G401.6 (cell line): ENCODE data around the gene RPL37.
"Not testable (repeated sequence)": the region's sequence is repeated elsewhere in the genome, so short reads cannot be mapped to it uniquely, and the experiment has no call there.

Source experiments
- FAIRE-seq: peaks from 2 replicates; lab custom pipeline; 2012; peaks lifted over from hg19 to GRCh38; lab: Jason Lieb, UNC

Gene RPL37

GRCh38 chr5:40834849-40835787 is at the start of gene RPL37:
RPL37 (minus strand) TSS chr5:40835222; CDS start chr5:40835185, 37 bp downstream.
- FAIRE-seq, result peak; percentile 83

GRCh38 chr5:40883051-40883450 is 48.0 kb upstream of the RPL37 start:
- FAIRE-seq, result not testable (repeated sequence)

GRCh38 chr5:40882291-40882690 is 47.3 kb upstream of the RPL37 start:
- no peak for FAIRE-seq

- peak; percentile 96 for FAIRE-seq
These were observed 44.3 kb upstream of the RPL37 start for GRCh38 chr5:40879163-40879942.

- no peak for FAIRE-seq
These were observed 42.5 kb upstream of the RPL37 start for GRCh38 chr5:40877371-40877988.

- FAIRE-seq, result no peak
These were observed 40.9 kb upstream of the RPL37 start for GRCh38 chr5:40875958-40876357.

DNA sequence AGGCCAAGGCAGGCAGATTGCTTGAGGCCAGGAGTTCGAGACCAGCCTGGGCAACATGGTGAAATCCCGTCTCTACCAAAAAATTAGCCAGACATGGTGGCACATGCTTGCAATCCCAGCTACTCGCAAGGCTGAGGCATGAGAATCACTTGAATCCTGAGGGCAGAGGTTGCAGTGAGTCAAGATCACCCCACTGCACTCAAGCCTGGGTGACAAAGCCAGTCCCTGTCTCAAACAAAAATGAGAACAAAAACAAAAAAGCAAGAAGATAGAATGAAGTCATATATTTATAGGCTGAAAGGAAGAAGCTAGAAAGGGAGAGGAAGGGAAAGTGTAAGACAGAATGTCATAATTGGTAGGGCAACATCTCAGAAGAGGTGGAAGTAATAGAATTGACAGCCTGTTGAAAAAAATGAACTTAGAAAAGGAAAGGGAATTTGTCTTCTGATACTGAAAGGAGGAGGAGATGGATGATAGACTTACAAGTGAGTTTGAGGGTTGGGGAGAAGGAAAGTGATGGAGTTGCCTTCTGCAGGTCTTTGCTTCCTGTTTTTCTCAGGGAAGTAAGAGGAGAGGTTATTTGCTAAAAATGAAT is 38.4 kb upstream of the RPL37 start:
- no peak for FAIRE-seq

GRCh38 chr5:40872253-40872652 is 37.2 kb upstream of the RPL37 start:
- not testable (repeated sequence) for FAIRE-seq

DNA sequence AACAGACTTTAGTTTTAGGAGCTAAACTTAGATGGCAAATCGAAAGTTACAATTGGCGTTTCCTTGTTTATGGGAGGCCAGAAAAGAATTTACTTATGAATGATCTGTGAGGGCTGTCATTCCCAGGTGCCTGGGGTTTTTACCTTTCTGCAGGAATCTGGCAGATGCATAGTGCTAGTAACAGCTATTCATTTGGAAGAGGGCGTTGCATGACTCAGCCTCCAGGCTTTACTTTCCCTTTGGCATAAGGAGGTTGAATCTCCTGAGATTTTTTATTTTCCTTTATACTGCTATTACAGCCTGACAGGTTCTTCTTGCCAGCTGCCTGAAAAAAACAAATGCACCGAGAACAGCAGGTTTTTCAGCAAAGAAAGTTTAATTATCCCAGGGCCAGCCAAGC is 36.2 kb upstream of the RPL37 start:
- no peak for FAIRE-seq

DNA sequence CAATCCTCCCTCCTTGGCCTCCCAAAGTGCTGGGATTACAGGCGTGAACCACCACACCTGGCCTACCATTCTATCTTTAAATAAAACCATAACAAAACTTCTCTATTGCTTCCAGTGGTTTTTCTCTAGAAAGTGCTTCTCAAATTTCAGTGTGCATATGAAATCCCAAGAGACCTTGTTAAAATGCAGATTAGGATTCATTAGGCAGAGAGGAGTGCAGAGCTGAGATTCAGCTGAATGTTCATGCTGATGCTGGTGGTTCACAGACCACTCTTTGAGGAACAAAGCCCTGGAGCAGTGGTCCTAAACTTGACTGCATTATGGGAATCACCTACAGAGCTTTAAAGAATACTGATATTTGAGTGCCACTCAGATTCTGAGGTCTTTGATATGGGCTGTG is 34.4 kb upstream of the RPL37 start:
- FAIRE-seq, result no peak

DNA sequence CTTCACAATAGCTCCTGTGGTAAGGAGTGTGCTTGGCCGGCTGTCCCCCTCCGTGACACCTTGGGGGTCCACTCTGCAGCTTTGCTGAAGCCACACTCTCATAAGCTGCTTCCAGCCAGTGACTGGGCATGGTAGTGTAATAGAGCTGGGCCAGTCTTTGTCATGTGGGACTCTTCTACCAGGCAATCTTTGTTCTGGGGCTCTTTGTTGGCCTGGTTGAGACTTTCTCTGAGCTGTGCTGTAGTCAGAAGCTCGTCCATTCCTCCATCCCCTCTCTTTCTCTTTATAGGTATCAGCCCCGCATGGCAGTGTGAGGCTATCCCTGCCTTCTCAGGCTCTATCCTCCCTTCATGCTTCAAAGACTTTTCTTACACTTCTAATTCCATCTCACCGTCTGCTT is 31.8 kb upstream of the RPL37 start:
- FAIRE-seq, result no peak

DNA sequence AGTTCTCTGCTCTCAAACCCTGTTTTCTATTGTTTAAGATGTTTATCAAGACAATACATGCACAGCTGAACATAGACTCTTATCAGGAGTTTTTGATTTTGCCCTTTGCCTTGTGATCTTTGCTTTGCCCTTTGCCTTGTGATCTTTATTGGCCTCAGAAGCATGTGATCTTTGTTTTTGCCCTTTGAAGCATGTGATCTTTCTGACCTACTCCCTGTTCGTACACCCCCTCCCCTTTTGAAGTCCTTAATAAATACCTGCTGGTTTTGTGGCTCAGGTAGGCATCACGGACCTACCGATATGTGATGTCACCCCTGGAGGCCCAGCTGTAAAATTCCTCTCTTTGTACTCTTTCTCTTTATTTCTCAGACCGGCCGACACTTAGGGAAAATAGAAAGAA is 30.0 kb upstream of the RPL37 start:
- not testable (repeated sequence) for FAIRE-seq

DNA sequence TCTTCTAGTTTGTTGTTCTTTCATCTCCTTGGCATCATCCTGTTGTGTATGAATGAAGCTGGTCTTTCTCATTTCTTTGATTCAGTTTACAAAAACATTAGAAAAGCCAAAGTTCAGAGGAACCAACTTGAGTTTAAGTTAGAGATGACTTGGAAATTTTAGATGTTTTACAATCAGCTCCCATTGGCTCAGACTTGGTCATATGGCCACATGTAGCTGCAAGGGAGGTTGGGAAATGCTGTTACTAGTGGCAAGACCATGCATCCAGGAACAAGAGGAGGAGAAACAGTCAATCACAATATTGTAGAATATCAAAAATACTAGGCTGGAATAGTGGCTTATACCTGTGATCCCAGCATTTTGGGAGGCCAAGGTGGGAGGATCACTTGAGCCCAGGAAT is 25.7 kb upstream of the RPL37 start:
- no peak for FAIRE-seq

GRCh38 chr5:40853632-40854192 is 18.7 kb upstream of the RPL37 start:
- FAIRE-seq, result no peak

- FAIRE-seq, result no peak
These were observed 12.5 kb upstream of the RPL37 start for GRCh38 chr5:40847525-40847924.

- no peak for FAIRE-seq
These were observed 11.3 kb upstream of the RPL37 start for GRCh38 chr5:40846371-40846770.

DNA sequence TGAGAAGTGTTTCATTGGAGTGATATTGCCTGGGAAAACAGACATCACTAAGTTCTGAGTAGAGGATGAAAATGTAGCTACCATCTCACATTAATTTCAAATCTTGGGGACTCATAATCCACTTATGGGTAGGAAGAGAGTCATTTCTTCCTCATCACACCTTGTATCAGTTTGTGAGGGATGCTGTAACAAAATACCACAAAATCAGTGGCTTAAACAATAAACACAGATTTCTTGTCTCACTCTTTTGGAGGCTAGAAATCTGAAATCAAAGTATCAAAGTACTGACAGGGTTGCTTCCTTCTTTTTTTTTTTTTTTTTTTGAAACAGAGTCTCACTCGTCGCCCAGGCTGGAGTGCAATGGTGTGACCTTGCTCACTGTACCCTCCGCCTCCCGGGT is 9.5 kb upstream of the RPL37 start:
- FAIRE-seq, result no peak

DNA sequence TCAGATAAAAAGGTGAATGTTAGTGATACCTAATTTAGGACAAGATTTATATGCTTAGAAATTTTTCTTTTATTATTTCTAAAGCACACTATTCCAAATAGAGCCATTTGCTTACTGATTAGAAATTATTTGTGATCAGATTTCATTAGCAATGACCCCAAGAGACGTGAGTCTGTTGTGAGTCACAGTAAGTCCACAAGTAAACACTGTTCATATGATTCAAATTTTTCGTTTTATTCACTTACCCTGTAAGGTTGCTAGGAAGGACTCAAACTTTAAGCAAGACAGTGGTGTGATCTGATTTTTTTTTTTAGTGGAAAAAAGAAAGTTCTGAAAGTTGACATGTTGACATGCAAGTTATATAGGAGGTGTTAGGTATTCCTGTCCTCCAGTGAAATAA is 7.3 kb upstream of the RPL37 start:
- no peak for FAIRE-seq

- no peak for FAIRE-seq
These were observed 6.2 kb upstream of the RPL37 start, which contains the start of gene CARD6 for GRCh38 chr5:40841068-40841805. CARD6 (plus strand) TSS chr5:40841367; CDS start chr5:40841383, 16 bp downstream.

GRCh38 chr5:40838086-40838485 is 3.1 kb upstream of the RPL37 start:
- no peak for FAIRE-seq

DNA sequence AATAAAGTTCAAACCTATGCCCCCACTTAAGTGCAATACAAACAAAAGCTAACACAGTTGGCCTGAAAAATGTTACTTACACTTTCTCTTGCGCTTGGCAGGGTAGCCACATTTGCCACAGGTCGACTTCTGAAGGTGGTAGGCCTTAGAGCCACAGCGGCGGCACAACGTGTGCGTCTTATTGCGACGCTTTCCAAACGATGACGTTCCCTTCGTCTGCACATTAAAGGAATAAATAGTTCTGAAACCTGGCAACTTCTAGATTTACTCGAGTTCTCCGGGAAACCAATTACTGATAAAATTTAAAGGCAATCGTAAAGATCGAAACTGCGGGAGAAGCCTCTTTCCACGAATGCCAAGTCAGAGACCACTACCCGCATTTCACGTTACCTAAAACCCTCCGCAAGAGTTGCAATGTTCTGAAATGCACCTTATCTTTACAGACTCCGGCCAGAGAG is 602 bp downstream of the RPL37 start:
- FAIRE-seq, result no peak
